ENCODE results near the gene CPNE8.

DNA sequence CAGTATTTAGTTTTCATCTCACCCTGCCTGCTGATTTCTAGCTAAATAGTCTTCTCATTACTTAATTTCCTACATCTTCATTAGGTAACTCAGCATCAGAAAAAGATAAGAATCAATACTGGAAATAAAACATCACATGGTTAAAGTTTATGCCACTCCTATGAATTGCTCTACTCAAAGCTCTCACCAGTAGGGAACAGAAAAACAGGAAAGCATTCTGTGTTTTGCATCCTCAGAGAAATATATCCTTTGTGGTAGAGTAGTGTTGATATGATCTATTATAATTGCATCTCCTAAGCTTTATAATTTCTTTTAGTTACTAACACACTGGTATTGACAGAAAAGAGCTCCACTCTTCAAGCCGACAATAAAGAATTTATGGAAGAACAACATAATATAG is 9.9 kb downstream of the CPNE8 start:
- TF ChIP-seq, protein P1, sequence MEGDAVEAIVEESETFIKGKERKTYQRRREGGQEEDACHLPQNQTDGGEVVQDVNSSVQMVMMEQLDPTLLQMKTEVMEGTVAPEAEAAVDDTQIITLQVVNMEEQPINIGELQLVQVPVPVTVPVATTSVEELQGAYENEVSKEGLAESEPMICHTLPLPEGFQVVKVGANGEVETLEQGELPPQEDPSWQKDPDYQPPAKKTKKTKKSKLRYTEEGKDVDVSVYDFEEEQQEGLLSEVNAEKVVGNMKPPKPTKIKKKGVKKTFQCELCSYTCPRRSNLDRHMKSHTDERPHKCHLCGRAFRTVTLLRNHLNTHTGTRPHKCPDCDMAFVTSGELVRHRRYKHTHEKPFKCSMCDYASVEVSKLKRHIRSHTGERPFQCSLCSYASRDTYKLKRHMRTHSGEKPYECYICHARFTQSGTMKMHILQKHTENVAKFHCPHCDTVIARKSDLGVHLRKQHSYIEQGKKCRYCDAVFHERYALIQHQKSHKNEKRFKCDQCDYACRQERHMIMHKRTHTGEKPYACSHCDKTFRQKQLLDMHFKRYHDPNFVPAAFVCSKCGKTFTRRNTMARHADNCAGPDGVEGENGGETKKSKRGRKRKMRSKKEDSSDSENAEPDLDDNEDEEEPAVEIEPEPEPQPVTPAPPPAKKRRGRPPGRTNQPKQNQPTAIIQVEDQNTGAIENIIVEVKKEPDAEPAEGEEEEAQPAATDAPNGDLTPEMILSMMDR (IDR thresholded peaks at IDR 0.05): no peak
- TF ChIP-seq POLR2A (IDR thresholded peaks at IDR 0.05) (no peak), POLR2AphosphoS5 (IDR thresholded peaks at IDR 0.05) (no peak)
